WTC11 (cell line): ENCODE results near the gene ARVCF. TPM values are rescaled to one million over a fixed set of nuclear protein-coding genes. Genes with fewer than 3 reads are reported as not detected.

Source experiments
- ATAC-seq: fragments of 200-7000 bp; cut with Tn5 transposase; 2 replicates; pipeline ENCODE4 v1.10.0; 2021; ENCODE audit warnings: mild to moderate bottlenecking, moderate library complexity
- CTCF ChIA-PET: fragments of 300-600 bp; sonication (Branson Sonifier 250); formaldehyde crosslinking; loops from one replicate; lab custom pipeline; 2021; ENCODE audit warnings: antibody characterized with exemption; lab: Charles Lee
- POLR2A ChIA-PET: fragments of 350-600 bp; sonication (Branson Sonifier 250); formaldehyde crosslinking; loops from one replicate; lab custom pipeline; 2021; ENCODE audit warnings: antibody characterized with exemption; lab: Charles Lee
- DNase-seq: peaks from one replicate; pipeline ENCODE4 v3.0.0; 2021; ENCODE audit warnings: low spot score
- H3K27ac Mint-ChIP-seq: 2 replicates; pipeline ENCODE4 v1.8.0; 2021; ENCODE audit warnings: mixed read lengths
- H3K27me3 Mint-ChIP-seq: 2 replicates; pipeline ENCODE4 v1.8.0; 2021; ENCODE audit warnings: low read depth, mild to moderate bottlenecking, moderate library complexity, mixed read lengths
- H3K36me3 Mint-ChIP-seq: 2 replicates; pipeline ENCODE4 v1.8.0; 2021; ENCODE audit warnings: mixed read lengths
- H3K4me1 Mint-ChIP-seq: 2 replicates; pipeline ENCODE4 v1.8.0; 2022; ENCODE audit warnings: mixed read lengths
- H3K4me3 Mint-ChIP-seq: 2 replicates; pipeline ENCODE4 v1.8.0; 2021; ENCODE audit warnings: mild to moderate bottlenecking, moderate library complexity, mixed read lengths
- H3K9me3 Mint-ChIP-seq: 2 replicates; pipeline ENCODE4 v1.8.0; 2021; ENCODE audit warnings: mixed read lengths
- AFF4 ChIP-seq: sonication (generic); formaldehyde crosslinking; IDR thresholded peaks from 2 replicates; pipeline ENCODE4 v1.8.1; 2023; ENCODE audit warnings: mild to moderate bottlenecking, missing genetic modification reagents, borderline replicate concordance
- E2F4 ChIP-seq: sonication (generic); formaldehyde crosslinking; IDR thresholded peaks from 2 replicates; pipeline ENCODE4 v1.8.1; 2022; ENCODE audit warnings: low read depth, mild to moderate bottlenecking, moderate library complexity, missing genetic modification reagents, borderline replicate concordance
- ERG ChIP-seq: fragments of 250-450 bp; sonication (Bioruptor Pico); IDR thresholded peaks from 2 replicates; pipeline ENCODE4 v1.8.0; 2021; ENCODE audit warnings: mild to moderate bottlenecking
- FOXJ3 ChIP-seq: sonication (generic); formaldehyde crosslinking; IDR thresholded peaks from 2 replicates; pipeline ENCODE4 v1.9.0; 2021; ENCODE audit warnings: missing genetic modification reagents, mild to moderate bottlenecking, borderline replicate concordance
- FOXP1 ChIP-seq: sonication (generic); formaldehyde crosslinking; IDR thresholded peaks from 2 replicates; pipeline ENCODE4 v1.8.0; 2022; ENCODE audit warnings: missing genetic modification reagents, mild to moderate bottlenecking, moderate library complexity, borderline replicate concordance
- GABPB1 ChIP-seq: sonication (generic); formaldehyde crosslinking; IDR thresholded peaks from 2 replicates; pipeline ENCODE4 v1.8.1; 2023; ENCODE audit warnings: mild to moderate bottlenecking, missing genetic modification reagents
- IRF1 ChIP-seq: sonication (generic); formaldehyde crosslinking; IDR thresholded peaks from 2 replicates; pipeline ENCODE4 v1.8.0; 2023; ENCODE audit warnings: missing genetic modification reagents
- NFE2L1 ChIP-seq: sonication (generic); formaldehyde crosslinking; IDR thresholded peaks from 2 replicates; pipeline ENCODE4 v1.8.1; 2023; ENCODE audit warnings: missing genetic modification reagents
- NR1H2 ChIP-seq: sonication (generic); formaldehyde crosslinking; IDR thresholded peaks from 2 replicates; pipeline ENCODE4 v1.9.0; 2021; ENCODE audit warnings: mild to moderate bottlenecking, moderate library complexity, missing genetic modification reagents
- NR3C1 ChIP-seq: sonication (generic); formaldehyde crosslinking; conservative IDR thresholded peaks from 2 replicates; pipeline ENCODE4 v1.8.1; 2023; ENCODE audit warnings: low read depth, mild to moderate bottlenecking, missing genetic modification reagents
- TEAD1 ChIP-seq: sonication (generic); formaldehyde crosslinking; IDR thresholded peaks from 2 replicates; pipeline ENCODE4 v1.8.0; 2022; ENCODE audit warnings: mild to moderate bottlenecking, missing genetic modification reagents
- ZNF121 ChIP-seq: sonication (generic); formaldehyde crosslinking; IDR thresholded peaks from 2 replicates; pipeline ENCODE4 v1.8.0; 2023; ENCODE audit warnings: missing genetic modification reagents
- ZNF263 ChIP-seq: sonication (generic); formaldehyde crosslinking; IDR thresholded peaks from 2 replicates; pipeline ENCODE4 v1.8.1; 2022; ENCODE audit warnings: low read depth, mild to moderate bottlenecking, moderate library complexity, missing genetic modification reagents
- ZNF317 ChIP-seq: sonication (generic); formaldehyde crosslinking; IDR thresholded peaks from 2 replicates; pipeline ENCODE4 v1.8.1; 2023; ENCODE audit warnings: low read depth, mild to moderate bottlenecking, moderate library complexity, missing genetic modification reagents, borderline replicate concordance
- ZNF671 ChIP-seq: fragments of 250-450 bp; sonication (Bioruptor Pico); IDR thresholded peaks from 2 replicates; pipeline ENCODE4 v1.8.0; 2021; ENCODE audit warnings: mild to moderate bottlenecking
- total RNA-seq: library from RNA; stranded (reverse); gene quantifications from 3 replicates; pipeline ENCODE4 v1.2.3, GENCODE V29; 2021
- TF ChIP-seq, protein P1 (sequence below): sonication (generic); formaldehyde crosslinking; IDR thresholded peaks from 2 replicates; pipeline ENCODE4 v1.8.1; 2023; ENCODE audit warnings: mild to moderate bottlenecking, missing genetic modification reagents
- TF ChIP-seq, protein P2 (sequence below): fragments of 250-450 bp; sonication (Bioruptor Pico); IDR thresholded peaks from 2 replicates; pipeline ENCODE4 v1.9.0; 2021; ENCODE audit warnings: moderate library complexity, mild to moderate bottlenecking, inconsistent platforms, borderline replicate concordance
- TF ChIP-seq, protein P3 (sequence below): fragments of 200-600 bp; IDR thresholded peaks from 2 replicates; pipeline ENCODE4 v1.8.0; 2022; ENCODE audit warnings: antibody characterized with exemption

The ARVCF gene
- total RNA-seq, 1 experiment from 2014 or later, result 65.4 TPM

- Mint-ChIP-seq H3K27ac (no peak overlapping the region; the same call in 1 of the 2 replicates), H3K4me1 (peaks cover 26% of the 10 kb centered on the region), H3K27me3 (no peaks in the 10 kb centered on the region), H3K4me3 (no peak overlapping the region), H3K36me3 (peaks cover 15% of the 10 kb centered on the region), H3K9me3 (no peaks in the 10 kb centered on the region)
- ChIA-PET CTCF (interaction anchor here (0.6 to 8.4 kb wide), 6 partner anchors 9 to 554 kb away, joined by 3 to 181 read pairs (median 4); no protein-coding TSS in a partner anchor), POLR2A (no interaction called here)
- no peak for DNase-seq
- no peak for ATAC-seq
- TF ChIP-seq TEAD1 (CRISPR knock-in tag) (no peak), ZNF263 (CRISPR knock-in tag) (no peak), NFE2L1 (CRISPR knock-in tag) (no peak), ZNF121 (CRISPR knock-in tag) (no peak), ZNF671 (CRISPR knock-in tag) (no peak), NR1H2 (CRISPR knock-in tag) (no peak), IRF1 (CRISPR knock-in tag) (no peak), FOXP1 (CRISPR knock-in tag) (no peak), ERG (no peak), NR3C1 (CRISPR knock-in tag) (no peak), FOXJ3 (CRISPR knock-in tag) (no peak), E2F4 (no peak)
- TF ChIP-seq, protein P1, sequence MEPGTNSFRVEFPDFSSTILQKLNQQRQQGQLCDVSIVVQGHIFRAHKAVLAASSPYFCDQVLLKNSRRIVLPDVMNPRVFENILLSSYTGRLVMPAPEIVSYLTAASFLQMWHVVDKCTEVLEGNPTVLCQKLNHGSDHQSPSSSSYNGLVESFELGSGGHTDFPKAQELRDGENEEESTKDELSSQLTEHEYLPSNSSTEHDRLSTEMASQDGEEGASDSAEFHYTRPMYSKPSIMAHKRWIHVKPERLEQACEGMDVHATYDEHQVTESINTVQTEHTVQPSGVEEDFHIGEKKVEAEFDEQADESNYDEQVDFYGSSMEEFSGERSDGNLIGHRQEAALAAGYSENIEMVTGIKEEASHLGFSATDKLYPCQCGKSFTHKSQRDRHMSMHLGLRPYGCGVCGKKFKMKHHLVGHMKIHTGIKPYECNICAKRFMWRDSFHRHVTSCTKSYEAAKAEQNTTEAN (CRISPR knock-in tag), result no peak
- TF ChIP-seq, protein P2, sequence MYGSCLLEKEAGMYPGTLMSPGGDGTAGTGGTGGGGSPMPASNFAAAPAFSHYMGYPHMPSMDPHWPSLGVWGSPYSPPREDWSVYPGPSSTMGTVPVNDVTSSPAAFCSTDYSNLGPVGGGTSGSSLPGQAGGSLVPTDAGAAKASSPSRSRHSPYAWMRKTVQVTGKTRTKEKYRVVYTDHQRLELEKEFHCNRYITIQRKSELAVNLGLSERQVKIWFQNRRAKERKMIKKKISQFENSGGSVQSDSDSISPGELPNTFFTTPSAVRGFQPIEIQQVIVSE (CRISPR knock-in tag), result no peak
These were observed 45.1 kb downstream of the ARVCF start for GRCh38 chr22:19971276-19972124.

DNA sequence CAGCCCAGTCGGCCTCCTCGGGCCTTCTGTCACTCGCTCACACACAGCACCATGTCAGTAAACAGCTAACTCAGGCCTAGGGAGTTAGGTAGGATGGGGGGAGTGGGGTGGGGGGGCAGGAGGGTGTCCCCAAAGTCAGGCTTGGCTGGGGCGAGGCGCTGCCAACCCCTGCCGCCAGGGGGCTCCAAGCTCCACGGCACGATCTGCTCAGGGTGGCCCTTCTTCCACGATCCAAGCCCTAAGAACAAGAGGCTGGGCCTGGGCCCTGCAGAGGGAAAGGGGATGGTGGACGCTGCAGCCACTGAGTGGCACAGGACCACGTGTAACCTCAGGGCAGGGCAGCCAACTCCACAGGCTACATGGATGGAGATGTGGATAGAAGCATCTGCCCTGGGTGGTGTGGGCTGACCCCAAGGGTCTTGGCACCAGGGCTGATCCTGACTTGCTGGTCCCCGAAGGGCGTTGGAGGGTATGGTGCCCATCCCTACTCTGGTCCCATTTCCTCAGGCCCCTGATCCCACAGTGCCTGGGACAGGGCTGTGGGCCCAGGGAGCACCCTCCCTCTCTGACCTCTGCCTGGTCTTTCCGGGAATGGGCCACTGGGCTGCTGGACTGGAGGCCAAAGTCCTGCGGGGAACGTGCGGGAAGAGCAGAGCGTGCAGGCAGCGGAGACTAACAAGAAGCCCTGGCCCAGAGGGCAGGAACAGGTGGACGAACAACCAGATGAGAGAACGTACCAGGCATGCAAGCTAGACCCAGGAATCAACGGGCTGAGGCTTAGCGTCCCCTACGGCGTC lies 45.9 kb downstream of the ARVCF start:
- Mint-ChIP-seq H3K27me3 (no peaks in the 10 kb centered on the region), H3K27ac (peak overlapping the region; percentile 31; the same call in 1 of the 2 replicates), H3K9me3 (no peaks in the 10 kb centered on the region), H3K36me3 (peaks cover 15% of the 10 kb centered on the region), H3K4me1 (peaks cover 21% of the 10 kb centered on the region), H3K4me3 (no peak overlapping the region)
- ATAC-seq, result peak; percentile 32
- peak; percentile 89 for DNase-seq
- no peak for TF ChIP-seq AFF4 (CRISPR knock-in tag)
- TF ChIP-seq E2F4, result no peak
- TF ChIP-seq GABPB1 (CRISPR knock-in tag), result peak; percentile 28; the same call in 1 of the 2 replicates
- TF ChIP-seq, protein P3, sequence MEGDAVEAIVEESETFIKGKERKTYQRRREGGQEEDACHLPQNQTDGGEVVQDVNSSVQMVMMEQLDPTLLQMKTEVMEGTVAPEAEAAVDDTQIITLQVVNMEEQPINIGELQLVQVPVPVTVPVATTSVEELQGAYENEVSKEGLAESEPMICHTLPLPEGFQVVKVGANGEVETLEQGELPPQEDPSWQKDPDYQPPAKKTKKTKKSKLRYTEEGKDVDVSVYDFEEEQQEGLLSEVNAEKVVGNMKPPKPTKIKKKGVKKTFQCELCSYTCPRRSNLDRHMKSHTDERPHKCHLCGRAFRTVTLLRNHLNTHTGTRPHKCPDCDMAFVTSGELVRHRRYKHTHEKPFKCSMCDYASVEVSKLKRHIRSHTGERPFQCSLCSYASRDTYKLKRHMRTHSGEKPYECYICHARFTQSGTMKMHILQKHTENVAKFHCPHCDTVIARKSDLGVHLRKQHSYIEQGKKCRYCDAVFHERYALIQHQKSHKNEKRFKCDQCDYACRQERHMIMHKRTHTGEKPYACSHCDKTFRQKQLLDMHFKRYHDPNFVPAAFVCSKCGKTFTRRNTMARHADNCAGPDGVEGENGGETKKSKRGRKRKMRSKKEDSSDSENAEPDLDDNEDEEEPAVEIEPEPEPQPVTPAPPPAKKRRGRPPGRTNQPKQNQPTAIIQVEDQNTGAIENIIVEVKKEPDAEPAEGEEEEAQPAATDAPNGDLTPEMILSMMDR, result peak; percentile 94
- TF ChIP-seq ZNF317 (CRISPR knock-in tag), result no peak
- ChIA-PET CTCF (interaction anchor here (0.6 to 8.4 kb wide), 20 partner anchors 9 to 183 kb away, joined by 3 to 181 read pairs (median 4); partner anchors contain the start of gene TRMT2A), POLR2A (no interaction called here)
